GM18517 (cell line): Measurements from ENCODE around the gene SLC1A3.
"Not testable (repeated sequence)": the region's sequence is repeated elsewhere in the genome, so short reads cannot be mapped to it uniquely, and the experiment has no call there.

Experiments
- ATAC-seq: cut with Tn5 transposase; IDR thresholded peaks from one replicate; pipeline ENCODE4 v1.9.1; 2021; ENCODE audit warnings: mild to moderate bottlenecking, moderate library complexity; ENCODE audit not compliant: unreplicated experiment

The SLC1A3 gene

GRCh38 chr5:36630201-36631145, 24.1 kb downstream of the SLC1A3 start:
- no peak for ATAC-seq

- ATAC-seq: no peak
Measured at GRCh38 chr5:36631154-36631553, 24.7 kb downstream of the SLC1A3 start.

- ATAC-seq: no peak
Measured at GRCh38 chr5:36631620-36632362, 25.4 kb downstream of the SLC1A3 start.

- no peak for ATAC-seq
Measured at GRCh38 chr5:36632363-36632664, 25.9 kb downstream of the SLC1A3 start.

- ATAC-seq: no peak
Measured at GRCh38 chr5:36635721-36636390, 29.4 kb downstream of the SLC1A3 start.

- no peak for ATAC-seq
Measured at GRCh38 chr5:36637101-36637500, 30.7 kb downstream of the SLC1A3 start.

- no peak for ATAC-seq
Measured at GRCh38 chr5:36637516-36637915, 31.1 kb downstream of the SLC1A3 start.

- no peak for ATAC-seq
Measured at GRCh38 chr5:36638056-36638455, 31.6 kb downstream of the SLC1A3 start.

- ATAC-seq: no peak
Measured at GRCh38 chr5:36640949-36641348, 34.5 kb downstream of the SLC1A3 start.

- no peak for ATAC-seq
Measured at GRCh38 chr5:36641431-36641830, 35.0 kb downstream of the SLC1A3 start.

GRCh38 chr5:36642089-36642488, 35.7 kb downstream of the SLC1A3 start:
- ATAC-seq: no peak

- no peak for ATAC-seq
Measured at GRCh38 chr5:36643162-36643561, 36.8 kb downstream of the SLC1A3 start.

- ATAC-seq: not testable (repeated sequence)
Measured at GRCh38 chr5:36643841-36644240, 37.4 kb downstream of the SLC1A3 start.

- ATAC-seq: no peak
Measured at GRCh38 chr5:36644727-36645126, 38.3 kb downstream of the SLC1A3 start.

- ATAC-seq: no peak
Measured at GRCh38 chr5:36646100-36646499, 39.7 kb downstream of the SLC1A3 start.

GRCh38 chr5:36646507-36647023, 40.2 kb downstream of the SLC1A3 start:
- no peak for ATAC-seq

GRCh38 chr5:36647046-36647445, 40.6 kb downstream of the SLC1A3 start:
- no peak for ATAC-seq

GRCh38 chr5:36648426-36648825, 42.0 kb downstream of the SLC1A3 start:
- no peak for ATAC-seq

GRCh38 chr5:36651761-36652685, 45.6 kb downstream of the SLC1A3 start:
- ATAC-seq: no peak

- no peak for ATAC-seq
Measured at GRCh38 chr5:36653044-36653705, 46.8 kb downstream of the SLC1A3 start.
